ENCODE results near the gene ZRANB3. TPM values are rescaled to one million over a fixed set of nuclear protein-coding genes. Genes with fewer than 3 reads are reported as not detected.
"Not testable (repeated sequence)": the region's sequence is repeated elsewhere in the genome, so short reads cannot be mapped to it uniquely, and the experiment has no call there.

Gene ZRANB3
- total and polyA plus RNA-seq, 8 donors, result 3.5 to 11.2 (median 9.5) TPM

DNA sequence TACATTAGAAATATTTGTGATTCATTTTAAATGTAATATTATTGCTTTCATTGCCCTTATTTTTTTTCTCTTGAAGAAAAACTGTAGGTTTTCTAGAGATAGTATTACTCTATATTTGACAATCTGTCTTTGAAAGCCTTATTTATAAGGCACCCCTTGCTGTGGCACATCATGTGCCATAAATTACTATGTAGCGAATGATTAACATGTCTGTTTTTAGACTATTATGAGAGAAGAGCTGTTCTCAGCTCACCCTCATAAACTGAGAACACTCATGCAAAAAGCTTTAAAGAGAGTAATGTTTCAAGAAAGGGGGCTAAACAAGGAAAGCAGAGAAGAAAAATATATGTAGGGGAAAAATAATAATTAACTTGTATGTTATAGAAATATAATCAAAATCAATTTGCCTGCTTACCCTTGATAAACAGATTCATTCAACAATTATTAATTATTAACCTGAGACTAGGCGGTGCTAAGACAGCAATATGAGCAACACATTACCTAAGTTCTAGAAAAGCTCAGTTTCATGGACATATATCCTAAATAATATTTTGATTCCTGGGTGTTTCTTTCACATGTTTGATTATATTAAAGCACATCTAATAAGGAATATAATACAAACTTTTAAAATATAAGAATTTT, 409.9 kb downstream of the ZRANB3 start:
- no peak overlapping the region for H3K4me3 ChIP-seq
- peaks cover 0 to 48% of the 10 kb centered on the region in 2 donors for H3K36me3 ChIP-seq
- no peaks in the 10 kb centered on the region for H3K27me3 ChIP-seq
- H3K27ac ChIP-seq, result no peak overlapping the region
- H3K4me1 ChIP-seq, result no peaks in the 10 kb centered on the region
- DNase-seq (no peak), ATAC-seq (no peak)
- TF ChIP-seq, protein P1, sequence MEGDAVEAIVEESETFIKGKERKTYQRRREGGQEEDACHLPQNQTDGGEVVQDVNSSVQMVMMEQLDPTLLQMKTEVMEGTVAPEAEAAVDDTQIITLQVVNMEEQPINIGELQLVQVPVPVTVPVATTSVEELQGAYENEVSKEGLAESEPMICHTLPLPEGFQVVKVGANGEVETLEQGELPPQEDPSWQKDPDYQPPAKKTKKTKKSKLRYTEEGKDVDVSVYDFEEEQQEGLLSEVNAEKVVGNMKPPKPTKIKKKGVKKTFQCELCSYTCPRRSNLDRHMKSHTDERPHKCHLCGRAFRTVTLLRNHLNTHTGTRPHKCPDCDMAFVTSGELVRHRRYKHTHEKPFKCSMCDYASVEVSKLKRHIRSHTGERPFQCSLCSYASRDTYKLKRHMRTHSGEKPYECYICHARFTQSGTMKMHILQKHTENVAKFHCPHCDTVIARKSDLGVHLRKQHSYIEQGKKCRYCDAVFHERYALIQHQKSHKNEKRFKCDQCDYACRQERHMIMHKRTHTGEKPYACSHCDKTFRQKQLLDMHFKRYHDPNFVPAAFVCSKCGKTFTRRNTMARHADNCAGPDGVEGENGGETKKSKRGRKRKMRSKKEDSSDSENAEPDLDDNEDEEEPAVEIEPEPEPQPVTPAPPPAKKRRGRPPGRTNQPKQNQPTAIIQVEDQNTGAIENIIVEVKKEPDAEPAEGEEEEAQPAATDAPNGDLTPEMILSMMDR (IDR thresholded peaks at IDR 0.05), result no peak
- intact Hi-C loops (cut with DNase I), result no loop called here
- H3K9me3 ChIP-seq, result peaks cover 0 to 5% of the 10 kb centered on the region in 2 donors

DNA sequence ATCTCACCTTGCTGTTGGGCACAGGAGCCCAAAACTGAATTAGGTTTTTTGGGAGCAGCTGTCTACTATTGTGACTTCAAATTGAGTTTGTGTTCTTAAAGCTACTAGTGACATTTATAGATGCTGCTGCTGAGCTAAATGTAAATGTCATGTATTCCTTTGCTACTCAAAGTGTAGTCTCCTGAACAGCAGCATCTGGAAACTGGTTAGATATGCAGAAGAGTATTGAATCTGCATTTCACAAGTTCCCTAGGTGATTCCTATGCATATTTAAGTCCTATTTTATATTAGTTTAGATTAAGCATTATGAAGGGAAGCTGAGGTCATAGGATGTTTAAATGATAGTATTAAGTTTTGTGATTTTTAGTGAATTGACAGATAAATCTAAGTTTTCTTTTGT, 411.4 kb downstream of the ZRANB3 start:
- no peak for DNase-seq
- H3K27ac ChIP-seq, result no peak overlapping the region
- H3K36me3 ChIP-seq, result peaks cover 0 to 50% of the 10 kb centered on the region in 2 donors
- no peak overlapping the region for H3K4me3 ChIP-seq
- no peaks in the 10 kb centered on the region for H3K4me1 ChIP-seq
- intact Hi-C loops (cut with DNase I), result no loop called here
- H3K27me3 ChIP-seq, result no peaks in the 10 kb centered on the region
- H3K9me3 ChIP-seq, result peaks cover 0 to 5% of the 10 kb centered on the region in 2 donors
- no peak for ATAC-seq
- TF ChIP-seq, protein P1 (IDR thresholded peaks at IDR 0.05), result no peak

DNA sequence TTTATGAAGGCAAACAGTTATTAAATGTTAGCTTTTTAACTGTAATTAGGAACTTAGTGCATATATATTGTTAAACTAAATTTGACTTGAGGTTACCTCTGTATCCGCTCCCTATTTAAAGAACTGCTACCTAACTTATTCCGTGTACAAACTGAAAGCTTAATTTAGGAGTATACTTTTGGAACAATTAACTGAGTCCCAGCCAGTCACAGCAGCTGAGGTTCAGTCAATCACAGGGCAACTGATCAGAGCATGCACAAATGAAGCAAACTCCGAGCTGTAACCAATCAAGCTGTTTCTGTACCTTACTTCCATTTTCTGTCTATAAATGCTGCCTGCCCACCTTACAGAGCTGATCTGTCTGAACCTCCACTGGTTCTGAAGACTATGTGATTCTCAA, 417.7 kb downstream of the ZRANB3 start:
- H3K27ac ChIP-seq, result no peak overlapping the region
- peaks cover 0 to 44% of the 10 kb centered on the region in 2 donors for H3K36me3 ChIP-seq
- no peaks in the 10 kb centered on the region for H3K27me3 ChIP-seq
- no peaks in the 10 kb centered on the region for H3K4me1 ChIP-seq
- H3K9me3 ChIP-seq, result peaks cover 0 to 5% of the 10 kb centered on the region in 2 donors
- DNase-seq, result no peak
- TF ChIP-seq, protein P1 (IDR thresholded peaks at IDR 0.05), result no peak
- no peak for ATAC-seq
- H3K4me3 ChIP-seq, result no peak overlapping the region
- intact Hi-C loops (cut with DNase I), result no loop called here

DNA sequence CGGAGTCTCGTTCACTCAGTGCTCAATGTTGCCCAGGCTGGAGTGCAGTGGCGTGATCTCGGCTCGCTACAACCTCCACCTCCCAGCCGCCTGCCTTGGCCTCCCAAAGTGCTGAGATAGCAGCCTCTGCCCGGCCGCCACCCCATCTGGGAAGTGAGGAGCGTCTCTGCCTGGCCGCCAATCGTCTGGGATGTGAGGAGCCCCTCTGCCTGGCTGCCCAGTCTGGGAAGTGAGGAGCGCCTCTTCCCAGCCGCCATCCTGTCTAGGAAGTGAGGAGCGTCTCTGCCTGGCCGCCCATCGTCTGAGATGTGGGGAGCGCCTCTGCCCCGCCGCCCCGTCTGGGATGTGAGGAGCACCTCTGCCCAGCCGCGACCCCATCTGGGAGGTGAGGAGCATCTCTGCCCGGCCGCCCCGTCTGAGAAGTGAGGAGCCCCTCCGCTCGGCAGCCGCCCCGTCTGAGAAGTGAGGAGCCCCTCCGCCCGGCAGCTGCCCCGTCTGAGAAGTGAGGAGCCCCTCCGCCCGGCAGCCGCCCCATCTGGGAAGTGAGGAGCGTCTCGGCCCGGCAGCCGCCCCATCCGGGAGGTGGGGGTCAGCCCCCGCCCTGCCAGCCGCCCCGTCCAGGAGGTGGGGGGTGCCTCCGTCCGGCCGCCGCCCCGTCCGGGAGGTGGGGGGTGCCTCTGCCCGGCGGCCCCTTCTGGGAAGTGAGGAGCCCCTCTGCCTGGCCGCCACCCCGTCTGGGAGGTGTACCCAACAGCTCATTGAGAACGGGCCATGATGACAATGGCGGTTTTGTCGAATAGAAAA, 425.3 kb downstream of the ZRANB3 start:
- intact Hi-C loops (cut with DNase I); H3K4me3 ChIP-seq; H3K4me1 ChIP-seq; H3K27ac ChIP-seq; ATAC-seq; DNase-seq; H3K9me3 ChIP-seq; H3K27me3 ChIP-seq: not testable (repeated sequence)
- H3K36me3 ChIP-seq, result peaks cover 0 to 38% of the 10 kb centered on the region in 2 donors

DNA sequence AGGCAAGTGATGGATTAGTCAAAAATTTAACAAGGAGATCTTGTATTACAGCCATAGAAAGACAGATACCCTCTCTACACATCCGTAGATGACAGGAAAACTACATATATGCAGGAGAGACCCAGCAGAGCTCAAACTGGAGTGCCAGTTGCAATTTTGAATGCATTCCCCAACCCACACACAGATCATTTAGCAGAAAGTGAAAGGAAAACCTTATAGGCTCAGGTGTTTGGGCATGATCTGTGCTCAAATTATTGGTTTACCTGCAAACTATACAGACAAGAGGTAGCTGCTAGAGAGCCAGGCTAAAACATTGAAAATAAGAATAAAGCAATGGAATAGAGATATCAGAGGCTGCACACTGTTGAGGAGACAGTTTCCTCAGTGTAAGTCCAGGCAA, 427.2 kb downstream of the ZRANB3 start:
- no peaks in the 10 kb centered on the region for H3K27me3 ChIP-seq
- H3K4me3 ChIP-seq, result no peak overlapping the region
- no peaks in the 10 kb centered on the region for H3K4me1 ChIP-seq
- ATAC-seq (no peak), DNase-seq (no peak)
- H3K27ac ChIP-seq, result no peak overlapping the region
- TF ChIP-seq, protein P1 (IDR thresholded peaks at IDR 0.05), result no peak
- H3K9me3 ChIP-seq, result peaks cover 0 to 6% of the 10 kb centered on the region in 2 donors
- intact Hi-C loops (cut with DNase I), result no loop called here
- peaks cover 0 to 34% of the 10 kb centered on the region in 2 donors for H3K36me3 ChIP-seq
